ENCODE data around the gene NOS1AP.
"Not testable (repeated sequence)": the region's sequence is repeated elsewhere in the genome, so short reads cannot be mapped to it uniquely, and the experiment has no call there.

Gene NOS1AP

DNA sequence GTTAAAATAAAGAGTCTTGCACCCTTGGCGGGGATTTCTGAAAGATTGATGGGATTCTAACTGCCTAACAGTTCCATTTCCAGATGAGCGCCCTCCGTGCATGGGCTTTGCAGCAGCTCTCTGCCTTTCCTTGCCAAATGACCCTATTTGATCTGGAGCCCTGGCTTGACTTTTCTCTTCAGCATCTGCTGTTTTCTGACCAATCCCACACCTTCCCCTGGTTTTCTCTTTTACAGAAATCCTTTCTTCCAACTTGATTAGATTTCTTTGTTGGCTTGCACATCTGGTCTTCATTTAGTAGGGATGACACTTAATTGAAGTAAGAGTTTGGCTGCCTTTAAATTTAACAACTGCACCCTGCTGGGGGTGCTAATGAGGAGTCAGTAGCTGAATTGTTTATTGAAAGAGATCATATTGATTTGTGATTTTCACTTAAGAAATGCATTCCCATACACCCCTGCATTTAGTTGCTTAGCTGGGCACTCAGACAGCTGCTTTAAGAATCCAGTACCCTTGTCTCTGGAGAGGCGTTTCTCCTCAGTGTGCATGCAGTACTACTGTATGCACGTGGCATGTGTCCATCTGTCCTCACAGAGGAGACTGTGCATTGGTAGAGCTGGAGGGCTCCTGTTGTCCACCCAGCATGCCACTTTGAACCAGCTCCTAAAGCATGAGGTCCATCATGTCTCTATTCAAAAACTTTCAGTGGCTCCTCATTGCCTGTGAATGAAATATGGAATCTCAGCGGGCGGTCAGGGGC lies 99.7 kb downstream of the NOS1AP start:
- DNase-seq (ENCODE audit: low read depth): peak; percentile 10

GRCh38 chr1:162171111-162171510 lies 101.6 kb downstream of the NOS1AP start:
- no peak for DNase-seq (ENCODE audit: low read depth)

DNA sequence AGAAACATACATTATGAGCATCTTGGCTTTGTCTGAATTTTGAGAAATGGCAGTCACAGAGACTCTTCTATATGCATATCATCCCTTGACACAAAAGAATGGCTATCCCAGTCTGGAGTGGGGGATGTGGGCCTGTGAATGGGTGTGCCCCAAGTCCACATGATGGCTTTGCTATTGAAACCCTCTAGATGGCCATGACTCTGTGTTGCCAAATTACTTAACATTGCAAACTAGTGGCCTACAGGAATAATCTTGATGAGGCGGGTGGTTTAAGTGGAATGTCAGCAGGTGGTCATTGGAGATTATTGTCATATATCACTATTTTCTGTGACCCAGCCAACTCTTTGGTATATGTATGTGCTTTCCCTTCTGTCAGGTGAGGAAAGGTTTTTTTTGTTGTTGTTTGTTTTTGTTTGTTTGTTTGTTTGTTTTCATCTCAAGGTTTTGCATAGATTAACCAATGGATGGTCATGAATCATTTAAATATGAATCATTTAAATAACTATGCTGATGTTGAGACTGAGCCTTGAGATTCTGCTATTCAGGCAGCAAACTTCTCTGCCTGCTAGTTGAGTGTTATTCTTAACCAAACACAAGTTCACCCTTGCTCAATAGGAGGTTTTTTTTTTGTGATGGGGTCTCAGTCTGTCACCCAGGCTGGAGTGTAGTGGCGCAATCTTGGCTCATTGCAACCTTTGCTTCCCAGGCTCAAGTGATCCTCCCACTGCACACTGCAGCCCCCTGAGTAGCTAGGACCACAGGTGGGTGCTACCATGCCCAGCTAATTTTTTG lies 103.0 kb downstream of the NOS1AP start:
- DNase-seq (ENCODE audit: low read depth): no peak

GRCh38 chr1:162173607-162174006 lies 104.1 kb downstream of the NOS1AP start:
- DNase-seq (ENCODE audit: low read depth): not testable (repeated sequence)

GRCh38 chr1:162174027-162174426 lies 104.5 kb downstream of the NOS1AP start:
- not testable (repeated sequence) for DNase-seq (ENCODE audit: low read depth)

DNA sequence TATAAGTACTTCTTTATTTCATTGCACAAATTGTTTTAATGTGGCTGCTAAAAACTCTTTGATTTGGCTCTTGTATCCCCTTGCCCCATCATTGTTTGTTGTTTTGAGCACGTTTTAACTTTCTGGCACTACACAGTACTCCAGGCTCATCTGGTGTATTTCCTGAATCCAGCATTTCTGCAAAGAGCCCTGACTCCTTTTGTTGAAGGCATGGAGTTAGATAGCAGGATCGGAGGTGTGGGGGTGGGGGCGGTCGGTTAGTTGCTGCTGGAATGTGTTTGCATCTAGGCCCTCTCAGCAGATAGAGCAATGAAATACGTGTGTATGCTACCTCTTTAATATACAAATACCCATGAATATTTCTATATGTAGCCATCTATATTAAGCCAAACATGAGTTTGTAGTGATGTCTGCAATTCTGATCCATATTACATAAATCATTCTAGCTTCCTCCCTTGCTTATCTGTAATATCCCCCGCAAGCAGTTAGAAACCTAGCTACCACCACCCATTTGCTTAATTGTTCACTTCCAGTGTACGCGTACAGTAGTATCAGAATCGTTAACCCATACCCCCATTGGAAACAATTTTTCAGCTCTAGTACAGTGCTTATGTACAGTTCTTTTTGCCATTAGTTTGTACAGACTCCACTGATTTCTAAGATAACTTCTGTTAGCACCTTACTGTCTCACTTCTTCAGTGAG lies 106.0 kb downstream of the NOS1AP start:
- DNase-seq (ENCODE audit: low read depth): no peak

- DNase-seq (ENCODE audit: low read depth): no peak
These were observed 107.6 kb downstream of the NOS1AP start for GRCh38 chr1:162177126-162177525.

GRCh38 chr1:162178432-162178831 lies 108.9 kb downstream of the NOS1AP start:
- no peak for DNase-seq (ENCODE audit: low read depth)

DNA sequence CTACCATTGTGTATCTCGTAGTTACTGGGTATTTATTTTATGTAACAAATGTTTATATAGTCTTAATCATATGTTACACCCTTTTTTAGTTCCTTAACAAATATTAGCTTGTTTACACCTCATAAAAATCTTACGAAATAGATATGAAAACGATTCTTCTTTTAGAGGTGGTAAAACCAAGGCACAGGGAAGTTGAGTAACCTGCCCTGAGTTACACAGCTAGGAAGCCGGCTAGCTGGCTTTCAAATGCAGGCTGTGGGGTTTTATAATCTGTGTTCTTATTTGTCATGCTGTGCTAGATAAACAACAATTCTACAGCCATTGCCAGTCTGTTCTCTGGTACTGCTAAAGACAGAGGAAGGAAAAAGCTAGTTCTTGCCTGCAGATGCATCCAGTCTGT lies 109.6 kb downstream of the NOS1AP start:
- DNase-seq (ENCODE audit: low read depth): no peak

GRCh38 chr1:162180813-162181212 lies 111.3 kb downstream of the NOS1AP start:
- no peak for DNase-seq (ENCODE audit: low read depth)

- no peak for DNase-seq (ENCODE audit: low read depth)
These were observed 112.6 kb downstream of the NOS1AP start for GRCh38 chr1:162182090-162182489.

DNA sequence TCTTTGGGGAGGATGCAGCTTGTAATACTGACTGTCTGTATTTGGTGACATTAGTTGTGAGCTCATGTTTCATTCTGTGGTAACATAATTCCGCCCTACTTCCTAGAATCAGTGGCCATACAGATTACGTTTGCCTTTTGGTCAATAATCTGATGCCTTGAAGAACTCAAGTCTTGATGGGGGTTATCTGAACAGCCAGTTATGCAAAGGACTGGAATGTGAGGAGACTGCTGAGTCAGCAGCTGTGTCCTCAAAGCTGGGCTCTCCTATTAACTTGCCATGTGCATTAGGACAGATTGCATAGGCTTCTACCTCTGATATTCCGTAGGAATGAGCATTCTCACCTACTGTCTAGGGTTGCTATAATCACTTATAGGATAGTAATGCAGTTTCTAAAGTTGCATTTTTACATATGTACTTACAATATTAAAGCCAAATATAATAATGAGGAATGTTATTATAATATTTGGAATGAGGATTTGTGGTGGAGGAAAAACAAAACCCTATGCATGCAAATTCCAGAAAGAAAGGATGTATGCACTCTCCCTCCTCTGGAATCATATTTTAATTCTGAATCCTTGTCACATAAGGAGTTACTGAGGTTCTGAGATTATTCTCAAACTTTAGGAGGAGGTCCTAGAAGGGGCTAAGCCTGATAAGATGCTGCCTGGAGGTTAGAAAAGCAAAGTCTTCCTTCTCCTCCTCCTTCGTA lies 116.0 kb downstream of the NOS1AP start:
- DNase-seq (ENCODE audit: low read depth): no peak

GRCh38 chr1:162186026-162186374 lies 116.5 kb downstream of the NOS1AP start:
- DNase-seq (ENCODE audit: low read depth): no peak

- DNase-seq (ENCODE audit: low read depth): no peak
These were observed 116.9 kb downstream of the NOS1AP start for GRCh38 chr1:162186406-162186805.

- DNase-seq (ENCODE audit: low read depth): no peak
These were observed 118.3 kb downstream of the NOS1AP start for GRCh38 chr1:162187687-162188276.

- DNase-seq (ENCODE audit: low read depth): no peak
These were observed 119.9 kb downstream of the NOS1AP start for GRCh38 chr1:162189345-162189744.

GRCh38 chr1:162191396-162192305 lies 122.2 kb downstream of the NOS1AP start:
- no peak for DNase-seq (ENCODE audit: low read depth)

GRCh38 chr1:162192306-162192678 lies 122.8 kb downstream of the NOS1AP start:
- DNase-seq (ENCODE audit: low read depth): no peak

DNA sequence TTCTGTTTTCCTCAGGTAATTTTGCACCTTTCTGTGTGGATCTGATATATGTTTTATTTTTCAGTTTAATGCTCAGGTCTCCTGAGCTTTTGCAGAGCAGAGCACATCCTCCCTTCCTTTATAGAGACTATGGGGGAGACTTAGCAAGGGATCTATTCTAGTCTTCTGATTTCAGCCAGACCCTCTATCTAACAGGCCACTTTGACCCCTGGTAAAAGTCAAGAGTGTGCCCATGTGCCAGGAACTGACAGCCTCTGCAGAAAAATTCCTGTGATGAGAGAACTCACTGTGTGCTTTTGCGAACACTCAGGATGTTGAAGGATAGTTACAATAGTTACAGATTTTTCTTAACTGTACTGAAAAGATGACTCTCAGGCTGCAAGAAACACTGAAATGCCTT lies 123.3 kb downstream of the NOS1AP start:
- DNase-seq (ENCODE audit: low read depth): no peak

GRCh38 chr1:162193221-162193620 lies 123.7 kb downstream of the NOS1AP start:
- DNase-seq (ENCODE audit: low read depth): no peak

DNA sequence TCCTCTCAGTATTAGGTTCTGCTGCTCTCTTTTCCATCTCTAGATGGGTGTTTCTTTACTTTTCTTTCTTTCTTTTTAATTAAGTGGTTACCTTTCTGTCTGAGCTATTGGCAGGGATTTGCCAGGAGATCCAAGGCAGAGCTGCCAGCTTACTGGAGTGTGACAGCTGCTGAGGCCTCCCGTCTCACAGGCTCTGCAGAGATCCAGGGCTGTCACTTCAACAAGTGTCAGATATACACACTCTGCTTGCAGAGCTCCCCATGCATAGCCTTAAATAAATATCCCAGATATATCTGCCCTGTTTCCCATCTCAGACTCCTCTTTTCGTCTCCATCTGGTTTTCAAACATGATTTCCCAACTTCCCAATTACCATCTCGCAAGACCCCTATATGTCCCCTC lies 124.3 kb downstream of the NOS1AP start:
- DNase-seq (ENCODE audit: low read depth): no peak
